Activated CD4-positive, alpha-beta T cell treated with anti-CD3 and anti-CD28 coated beads, Interleukin-2, amount 50 U/mL, for 24 hours (primary cell): ENCODE measurements around the gene CDKN2AIPNL.
"Not testable (repeated sequence)": the region's sequence is repeated elsewhere in the genome, so short reads cannot be mapped to it uniquely, and the experiment has no call there.

ENCODE experiments used
- DNase-seq, 2 donors: peaks; one replicate each; pipeline ENCODE4 v3.0.0-alpha.2; 2020; ENCODE audit warnings: low read depth in 1 of 2, low spot score in 1 of 2

The CDKN2AIPNL gene

GRCh38 chr5:134438721-134439123 is 27.0 kb upstream of the CDKN2AIPNL start:
- DNase-seq = no peak

- DNase-seq = no peak
These were observed 26.3 kb upstream of the CDKN2AIPNL start for GRCh38 chr5:134437847-134438581.

- no peak for DNase-seq
These were observed 25.7 kb upstream of the CDKN2AIPNL start for GRCh38 chr5:134437340-134437846.

- DNase-seq = no peak
These were observed 25.1 kb upstream of the CDKN2AIPNL start for GRCh38 chr5:134436523-134437339.

- DNase-seq = no peak
These were observed 23.9 kb upstream of the CDKN2AIPNL start for GRCh38 chr5:134435560-134435959.

- no peak for DNase-seq
These were observed 21.1 kb upstream of the CDKN2AIPNL start for GRCh38 chr5:134432677-134433359.

GRCh38 chr5:134432174-134432573 is 20.5 kb upstream of the CDKN2AIPNL start:
- no peak for DNase-seq

- no peak for DNase-seq
These were observed 18.4 kb upstream of the CDKN2AIPNL start for GRCh38 chr5:134430001-134430569.

GRCh38 chr5:134427540-134428041 is 15.9 kb upstream of the CDKN2AIPNL start:
- no peak for DNase-seq

- DNase-seq = no peak
These were observed 14.7 kb upstream of the CDKN2AIPNL start for GRCh38 chr5:134426361-134426760.

GRCh38 chr5:134423376-134423775 is 11.7 kb upstream of the CDKN2AIPNL start:
- DNase-seq = no peak

GRCh38 chr5:134422791-134423365 is 11.2 kb upstream of the CDKN2AIPNL start:
- no peak for DNase-seq

- not testable (repeated sequence) for DNase-seq
These were observed 9.4 kb upstream of the CDKN2AIPNL start for GRCh38 chr5:134421038-134421437.

GRCh38 chr5:134420343-134420742 is 8.7 kb upstream of the CDKN2AIPNL start:
- DNase-seq = no peak

GRCh38 chr5:134418958-134419357 is 7.3 kb upstream of the CDKN2AIPNL start:
- no peak for DNase-seq

- no peak for DNase-seq
These were observed 6.0 kb upstream of the CDKN2AIPNL start for GRCh38 chr5:134417707-134418106.

GRCh38 chr5:134413046-134413445 is 1.4 kb upstream of the CDKN2AIPNL start:
- DNase-seq = no peak

- no peak for DNase-seq
These were observed 494 bp downstream of the CDKN2AIPNL start for GRCh38 chr5:134411228-134411545.

- no peak for DNase-seq
These were observed 859 bp downstream of the CDKN2AIPNL start for GRCh38 chr5:134410822-134411221.

GRCh38 chr5:134409321-134409720 is 2.4 kb downstream of the CDKN2AIPNL start:
- no peak for DNase-seq

GRCh38 chr5:134406390-134406789 is 5.3 kb downstream of the CDKN2AIPNL start:
- DNase-seq = no peak
